Esophagus squamous epithelium (tissue), 5 donors: Measurements from ENCODE around the gene GRIK3. TPM values are rescaled to one million over a fixed set of nuclear protein-coding genes. Genes with fewer than 3 reads are reported as not detected.

Experiments
- DNase-seq: peaks from one replicate; lab custom pipeline; 2025; lab: John Stamatoyannopoulos, UW
- H3K27ac ChIP-seq, 4 donors: fragments of 200-600 bp; sonication (generic); one replicate each; pipeline ENCODE4 v1.5.1; 2016 to 2019; ENCODE audit warnings: mild to moderate bottlenecking in 1 of 4
- H3K27me3 ChIP-seq, 4 donors: fragments of 200-600 bp; sonication (generic); 1 replicate in 3 of 4; 2 replicates in 1 of 4; pipeline versions ENCODE4 v1.5.1 to v1.6.0; 2017 to 2021; ENCODE audit warnings: antibody characterized with exemption in 1 of 4
- H3K36me3 ChIP-seq, 3 donors: fragments of 200-600 bp; sonication (generic); one replicate each; pipeline ENCODE4 v1.5.1; 2016 to 2019
- H3K4me1 ChIP-seq, 3 donors: fragments of 200-600 bp; sonication (generic); one replicate each; pipeline ENCODE4 v1.5.1; 2017 to 2019
- H3K4me3 ChIP-seq, 4 donors: fragments of 200-600 bp; sonication (generic); 1 replicate in 3 of 4; 2 replicates in 1 of 4; pipeline ENCODE4 v1.5.1; 2016 to 2019; ENCODE audit warnings: mild to moderate bottlenecking in 2 of 4, moderate library complexity in 1 of 4
- H3K9me3 ChIP-seq, 3 donors: fragments of 200-600 bp; sonication (generic); one replicate each; pipeline ENCODE4 v1.5.1; 2016 to 2019
- POLR2A ChIP-seq, 4 donors: fragments of 450-650 bp; IDR thresholded peaks; one replicate each; pipeline ENCODE4 v1.6.1; 2017; ENCODE audit warnings: antibody characterized with exemption in 4 of 4, mild to moderate bottlenecking in 4 of 4, moderate library complexity in 3 of 4
- WGBS, 2 donors: methylation state at CpG; one replicate each; pipeline ENCODE4 v1.1.5; 2018; 5-methylcytosine and 5-hydroxymethylcytosine counted together
- intact Hi-C: fragments of 100-400 bp; cut with DNase I; formaldehyde crosslinking; loops from one replicate; pipeline ENCODE4 v1.15.0; 2022
- total RNA-seq, 4 donors: library from RNA; depleted of rRNA; stranded (reverse); fragments of >200 nt; gene quantifications; one replicate each; pipeline ENCODE4 v1.1.0, GENCODE V29; 2016
- TF ChIP-seq, protein P1 (sequence below), 6 experiments: fragments of 450-650 bp in 4 of 6; fragments of 200-600 bp in 2 of 6; sonication (generic) in 2 of 6; IDR thresholded peaks; one replicate each; pipeline ENCODE4 v1.5.1; 2016 to 2019; ENCODE audit warnings: antibody characterized with exemption in 6 of 6, mild to moderate bottlenecking in 4 of 6, moderate library complexity in 4 of 6
- donor health status: DM: yes; HTN: yes; CAD: no.

GRIK3 gene
- total RNA-seq, 4 donors from 2014 or later: 0.11 to 0.38 (median 0.21) TPM; not detected in 1

DNA sequence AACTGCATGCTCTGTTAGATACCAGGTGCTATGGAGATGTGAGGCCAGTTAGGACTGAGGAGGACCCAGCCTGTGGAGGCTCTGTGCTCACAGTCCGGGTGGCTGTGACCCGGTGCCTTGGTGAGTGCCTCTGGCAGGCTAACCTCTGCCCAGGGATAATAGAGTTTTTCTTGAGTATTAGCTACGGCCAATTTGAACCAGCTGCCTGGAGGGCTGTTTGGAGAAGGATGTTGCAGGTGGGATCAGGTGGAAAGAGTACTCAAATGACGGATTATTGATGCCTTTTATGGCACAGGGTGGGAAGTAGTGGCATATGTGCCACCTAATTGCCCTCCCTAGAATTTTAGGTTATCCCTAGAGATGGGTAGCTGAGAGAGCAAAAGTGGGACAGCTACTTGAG lies 182.7 kb downstream of the GRIK3 start:
- intact Hi-C loops: no loop called here
- TF ChIP-seq POLR2A (IDR thresholded peaks at IDR 0.05): no peak
- TF ChIP-seq, protein P1, sequence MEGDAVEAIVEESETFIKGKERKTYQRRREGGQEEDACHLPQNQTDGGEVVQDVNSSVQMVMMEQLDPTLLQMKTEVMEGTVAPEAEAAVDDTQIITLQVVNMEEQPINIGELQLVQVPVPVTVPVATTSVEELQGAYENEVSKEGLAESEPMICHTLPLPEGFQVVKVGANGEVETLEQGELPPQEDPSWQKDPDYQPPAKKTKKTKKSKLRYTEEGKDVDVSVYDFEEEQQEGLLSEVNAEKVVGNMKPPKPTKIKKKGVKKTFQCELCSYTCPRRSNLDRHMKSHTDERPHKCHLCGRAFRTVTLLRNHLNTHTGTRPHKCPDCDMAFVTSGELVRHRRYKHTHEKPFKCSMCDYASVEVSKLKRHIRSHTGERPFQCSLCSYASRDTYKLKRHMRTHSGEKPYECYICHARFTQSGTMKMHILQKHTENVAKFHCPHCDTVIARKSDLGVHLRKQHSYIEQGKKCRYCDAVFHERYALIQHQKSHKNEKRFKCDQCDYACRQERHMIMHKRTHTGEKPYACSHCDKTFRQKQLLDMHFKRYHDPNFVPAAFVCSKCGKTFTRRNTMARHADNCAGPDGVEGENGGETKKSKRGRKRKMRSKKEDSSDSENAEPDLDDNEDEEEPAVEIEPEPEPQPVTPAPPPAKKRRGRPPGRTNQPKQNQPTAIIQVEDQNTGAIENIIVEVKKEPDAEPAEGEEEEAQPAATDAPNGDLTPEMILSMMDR (IDR thresholded peaks at IDR 0.05): no peak
- H3K36me3 ChIP-seq: no peaks in the 10 kb centered on the region
- no peak overlapping the region for H3K27ac ChIP-seq
- 64 to 70% methylated on average over 4 of the region's 4 CpGs for WGBS, 2 donors
- no peak for DNase-seq
- H3K4me1 ChIP-seq: no peaks in the 10 kb centered on the region
- no peaks in the 10 kb centered on the region for H3K9me3 ChIP-seq
- H3K27me3 ChIP-seq: peaks cover 0 to 93% (median 0%) of the 10 kb centered on the region in 4 donors
- H3K4me3 ChIP-seq: no peak overlapping the region

DNA sequence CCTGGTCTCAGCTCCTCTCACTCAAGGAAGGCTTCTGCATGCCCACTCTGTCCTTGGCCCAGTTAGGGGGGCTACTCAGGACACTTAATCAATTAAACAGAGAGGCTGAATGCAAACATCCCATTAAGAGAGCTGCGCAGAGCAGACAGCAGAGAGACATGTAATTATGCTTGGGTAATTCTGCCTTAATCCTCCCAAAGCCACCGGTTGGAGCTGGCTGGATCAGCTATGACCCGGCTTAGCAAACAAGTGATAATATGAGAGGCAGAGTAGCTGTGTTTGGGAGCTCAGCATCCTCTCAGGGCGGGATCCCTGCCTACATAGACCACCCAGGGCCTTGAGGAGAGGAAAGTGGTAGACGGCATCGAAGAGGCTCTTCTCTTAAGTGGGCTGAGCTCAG lies 183.2 kb downstream of the GRIK3 start:
- H3K4me3 ChIP-seq: no peak overlapping the region
- no peak for TF ChIP-seq POLR2A (IDR thresholded peaks at IDR 0.05)
- TF ChIP-seq, protein P1 (IDR thresholded peaks at IDR 0.05): no peak
- no peaks in the 10 kb centered on the region for H3K4me1 ChIP-seq
- intact Hi-C loops: no loop called here
- DNase-seq: no peak
- WGBS, 2 donors: 35 to 47% methylated on average over 6 of the region's 6 CpGs
- no peak overlapping the region for H3K27ac ChIP-seq
- peaks cover 0 to 93% (median 0%) of the 10 kb centered on the region in 4 donors for H3K27me3 ChIP-seq
- no peaks in the 10 kb centered on the region for H3K36me3 ChIP-seq
- H3K9me3 ChIP-seq: no peaks in the 10 kb centered on the region

DNA sequence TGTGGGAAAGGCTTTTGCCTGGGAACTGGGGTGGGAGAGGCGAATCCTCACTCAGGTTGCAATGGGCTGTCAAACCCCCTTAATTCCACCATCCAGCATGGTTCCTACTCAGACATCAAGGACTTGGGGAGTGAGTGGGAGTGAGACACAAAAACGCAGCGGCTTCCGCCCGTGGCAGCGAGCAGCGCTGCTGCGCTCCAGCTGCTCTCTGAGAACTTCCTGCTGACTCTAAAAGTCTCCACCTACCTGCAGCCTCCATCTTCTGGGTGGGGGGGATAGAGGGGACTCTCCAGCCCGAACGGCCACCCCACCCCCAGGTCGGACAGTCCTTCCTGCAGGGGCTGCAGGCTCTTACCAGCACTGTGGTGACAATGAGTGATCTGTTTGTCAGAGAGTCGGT lies 184.4 kb downstream of the GRIK3 start:
- H3K4me3 ChIP-seq: no peak overlapping the region
- H3K27ac ChIP-seq: no peak overlapping the region
- H3K9me3 ChIP-seq: no peaks in the 10 kb centered on the region
- H3K4me1 ChIP-seq: no peaks in the 10 kb centered on the region
- no peaks in the 10 kb centered on the region for H3K36me3 ChIP-seq
- DNase-seq: no peak
- no peak for TF ChIP-seq POLR2A (IDR thresholded peaks at IDR 0.05)
- TF ChIP-seq, protein P1 (IDR thresholded peaks at IDR 0.05): no peak
- intact Hi-C loops: no loop called here
- WGBS, 2 donors: 41 to 63% methylated on average over 2 to 10 of the region's 12 CpGs
- H3K27me3 ChIP-seq: peaks cover 0 to 86% (median 0%) of the 10 kb centered on the region in 4 donors

DNA sequence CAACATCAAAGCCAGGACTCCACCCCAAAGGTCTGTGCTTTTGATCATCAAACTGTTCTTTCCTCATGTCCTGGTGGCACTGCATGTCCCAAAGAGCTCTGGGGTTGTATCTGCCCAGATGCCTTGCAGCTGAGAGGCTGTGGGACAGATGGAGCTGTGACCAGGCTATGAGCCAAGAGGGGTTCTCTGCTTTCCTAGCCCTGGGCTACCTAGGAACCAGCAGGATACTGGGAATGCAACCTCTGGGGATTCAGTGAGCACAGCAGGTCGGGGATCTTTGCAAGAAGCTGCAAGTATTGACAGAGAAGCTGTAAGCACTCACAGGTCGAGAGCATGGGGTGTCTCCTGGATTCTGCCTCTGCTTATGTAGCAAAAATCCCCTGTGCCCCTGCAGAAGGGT lies 186.6 kb downstream of the GRIK3 start:
- Histone ChIP-seq H3K4me3 (no peak overlapping the region), H3K27me3 (peaks cover 0 to 82% (median 0%) of the 10 kb centered on the region in 4 donors), H3K9me3 (no peaks in the 10 kb centered on the region), H3K27ac (no peak overlapping the region), H3K4me1 (no peaks in the 10 kb centered on the region), H3K36me3 (no peaks in the 10 kb centered on the region)
- DNase-seq: no peak
- intact Hi-C loops: no loop called here
- 3 to 6% methylated on average over 2 of the region's 2 CpGs for WGBS, 2 donors
- no peak for TF ChIP-seq POLR2A (IDR thresholded peaks at IDR 0.05)
- TF ChIP-seq, protein P1 (IDR thresholded peaks at IDR 0.05): no peak

DNA sequence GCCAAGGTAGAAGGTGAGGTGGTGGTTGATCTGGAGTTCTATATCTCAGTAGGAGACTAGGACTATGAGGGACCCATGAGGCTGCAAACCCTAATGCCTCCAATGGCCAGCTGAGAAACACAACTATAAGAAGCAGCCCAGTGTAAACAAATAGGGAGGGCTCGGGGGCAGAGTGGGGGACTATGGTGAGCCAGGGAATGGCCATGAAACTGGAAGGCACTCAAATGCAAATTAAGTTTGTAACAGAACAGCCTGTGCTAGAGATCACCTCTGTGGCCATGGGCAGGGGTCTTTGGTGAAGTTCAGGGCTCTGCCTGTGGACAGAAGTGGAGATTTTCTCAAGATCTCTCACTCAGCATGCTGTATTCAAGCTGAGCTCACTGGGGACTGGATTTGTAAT lies 187.1 kb downstream of the GRIK3 start:
- TF ChIP-seq POLR2A (IDR thresholded peaks at IDR 0.05): no peak
- Histone ChIP-seq H3K4me1 (no peaks in the 10 kb centered on the region), H3K36me3 (no peaks in the 10 kb centered on the region), H3K4me3 (no peak overlapping the region), H3K27ac (no peak overlapping the region), H3K27me3 (peaks cover 0 to 80% (median 0%) of the 10 kb centered on the region in 4 donors), H3K9me3 (no peaks in the 10 kb centered on the region)
- intact Hi-C loops: no loop called here
- 0 to 50% methylated on average over 1 of the region's 1 CpG for WGBS, 2 donors
- DNase-seq: no peak

DNA sequence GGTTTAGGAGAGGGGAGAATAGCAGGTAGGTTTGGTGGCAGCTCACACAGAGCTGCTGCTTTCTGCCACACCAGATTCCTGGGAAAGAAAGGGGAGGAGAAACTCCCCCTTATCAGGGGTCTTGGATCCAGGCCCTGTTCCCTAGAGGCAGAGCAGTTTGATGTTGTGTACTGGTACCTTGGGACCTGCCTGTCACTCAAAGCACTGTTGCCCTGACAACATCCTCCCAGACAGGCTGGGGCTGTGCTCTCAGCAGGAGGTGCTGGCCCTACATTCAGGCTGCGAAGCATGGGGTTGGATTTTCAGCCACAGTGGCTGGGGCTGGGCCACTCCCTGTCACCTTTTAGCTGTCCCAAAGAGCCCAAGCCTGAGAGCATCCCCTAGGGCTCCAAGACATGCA lies 188.0 kb downstream of the GRIK3 start:
- Histone ChIP-seq H3K9me3 (no peaks in the 10 kb centered on the region), H3K4me1 (no peaks in the 10 kb centered on the region), H3K36me3 (no peaks in the 10 kb centered on the region), H3K27me3 (peaks cover 0 to 73% (median 0%) of the 10 kb centered on the region in 4 donors), H3K4me3 (no peak overlapping the region), H3K27ac (no peak overlapping the region)
- intact Hi-C loops: no loop called here
- DNase-seq: no peak
- WGBS, 2 donors: no CpG with 5 or more reads among the region's 1 CpG
- TF ChIP-seq, protein P1 (IDR thresholded peaks at IDR 0.05): no peak
- no peak for TF ChIP-seq POLR2A (IDR thresholded peaks at IDR 0.05)
